Activated T-cell treated with anti-CD3 and anti-CD28 coated beads, Interleukin-2, amount 50 U/mL, for 48 hours (primary cell): ENCODE measurements around the gene XPC.

Experiments used
- DNase-seq, 2 experiments: peaks; one replicate each; pipeline ENCODE4 v3.0.0-alpha.2; 2020

Gene XPC

DNA sequence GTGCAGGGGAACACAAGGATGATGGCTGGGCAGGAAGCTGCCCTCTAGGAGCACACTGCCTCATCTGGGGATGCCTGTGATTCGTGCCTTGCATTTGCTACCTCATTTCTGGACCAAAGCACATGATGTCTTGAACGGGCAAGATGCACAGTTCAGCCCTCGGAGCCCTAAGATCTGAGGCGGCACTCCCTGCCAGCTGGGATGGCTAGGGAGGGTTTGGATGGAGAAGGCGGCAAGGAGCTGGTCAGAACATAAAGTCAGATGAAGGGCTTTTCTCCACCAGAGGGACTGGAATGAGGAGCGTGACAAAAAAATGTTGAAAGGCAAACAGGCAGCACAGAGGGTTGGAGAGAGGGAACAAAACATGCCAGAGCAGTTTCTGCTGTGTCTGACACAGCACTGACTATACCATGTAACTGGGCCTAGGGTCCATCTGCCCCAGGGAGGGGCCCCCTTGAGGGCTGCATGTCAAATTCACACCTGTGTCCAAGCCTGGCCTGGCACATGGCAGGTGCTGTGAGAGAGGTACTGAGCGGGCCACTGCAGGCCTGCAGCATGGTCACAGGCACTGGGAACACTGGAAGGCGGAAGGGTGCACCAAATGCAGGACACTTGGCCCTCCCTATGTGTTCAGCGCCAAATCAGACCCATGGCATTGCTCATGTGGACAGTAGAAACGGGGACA is 31.9 kb downstream of the XPC start:
- no peak for DNase-seq

DNA sequence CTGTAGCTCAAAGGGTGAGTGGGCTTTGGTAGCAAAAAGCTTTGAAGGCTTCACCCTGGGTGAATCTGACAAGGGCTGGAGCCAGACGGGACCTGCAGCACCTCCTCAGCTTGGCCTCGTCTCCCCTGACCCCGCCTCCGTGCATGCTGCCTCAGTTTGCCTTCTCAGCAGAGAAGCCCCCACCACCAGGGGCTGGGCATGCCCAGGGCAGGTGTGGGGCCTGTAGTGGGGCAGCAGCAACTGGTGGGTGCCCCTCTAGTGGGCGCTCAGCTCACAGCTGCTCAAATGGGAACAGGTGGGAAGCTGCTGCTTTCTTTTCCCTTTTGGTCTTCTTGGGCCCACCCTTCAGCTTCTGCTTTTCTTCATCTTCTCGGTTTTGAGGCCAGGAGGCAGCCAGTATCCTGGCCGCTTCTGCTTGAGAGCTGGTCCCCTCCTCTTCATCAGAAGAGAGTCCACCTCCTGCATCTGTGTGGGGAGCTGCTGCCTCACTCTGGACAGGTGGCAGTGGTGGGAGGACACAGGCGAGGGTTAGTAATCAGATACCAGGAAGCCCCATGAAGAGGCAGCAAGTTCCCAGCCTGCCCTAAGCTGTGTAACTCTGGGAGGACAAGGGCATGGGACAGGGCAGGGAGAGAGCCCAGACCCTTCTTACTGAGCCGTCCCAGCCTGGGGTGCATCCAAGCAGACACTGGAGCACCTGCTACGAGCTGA is 32.6 kb downstream of the XPC start:
- DNase-seq, result no peak

DNA sequence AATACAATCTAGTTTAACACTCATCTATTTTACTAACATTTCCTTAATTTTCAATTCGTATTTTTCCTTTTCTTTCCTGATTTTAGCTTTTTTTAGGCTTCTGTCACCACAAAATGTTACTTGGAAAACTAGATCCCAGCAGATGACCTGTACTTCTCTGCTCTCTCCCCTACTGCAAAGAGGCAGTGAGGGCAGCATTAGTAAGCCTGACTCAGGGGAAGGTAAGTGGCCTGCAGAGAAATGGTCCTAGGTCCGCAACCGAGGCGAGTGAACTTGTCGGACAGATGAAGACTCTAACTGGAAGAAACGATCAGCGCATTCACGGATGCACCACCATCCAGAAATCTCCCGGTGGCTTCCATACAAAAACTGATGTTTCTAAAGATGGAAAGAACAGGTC is 33.2 kb downstream of the XPC start:
- no peak for DNase-seq

DNA sequence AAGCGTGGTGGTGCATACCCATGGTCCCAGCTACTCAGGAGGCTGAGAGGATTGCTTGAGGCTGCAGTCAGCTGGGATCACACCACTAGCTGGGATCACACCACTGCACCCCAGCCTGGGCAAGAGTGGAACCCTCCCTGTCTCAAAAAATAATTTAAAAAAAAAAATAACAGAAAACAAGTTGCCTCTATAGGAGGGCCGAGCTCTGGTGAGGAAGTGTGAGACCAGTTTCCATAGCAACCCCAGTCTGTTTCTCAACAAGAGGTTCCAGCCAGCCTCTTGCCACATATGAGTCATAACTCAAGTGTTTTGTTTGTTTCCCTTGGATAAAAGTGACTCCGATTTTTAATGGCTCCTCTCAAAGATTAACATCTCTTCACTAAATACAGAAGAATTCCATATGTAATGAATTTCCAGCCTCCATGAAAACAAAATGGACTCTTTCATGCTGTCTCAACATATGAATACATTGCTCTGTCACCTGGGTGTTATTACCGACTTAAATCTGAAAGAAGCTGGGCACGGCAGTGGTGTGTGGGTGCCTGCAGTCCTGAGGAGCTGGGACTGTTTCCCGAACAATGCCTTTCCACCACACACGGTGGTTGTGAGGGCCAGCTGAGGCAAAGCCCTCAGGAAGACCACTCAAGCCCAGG is 33.9 kb downstream of the XPC start:
- peak; percentile 40 to 48 for DNase-seq

DNA sequence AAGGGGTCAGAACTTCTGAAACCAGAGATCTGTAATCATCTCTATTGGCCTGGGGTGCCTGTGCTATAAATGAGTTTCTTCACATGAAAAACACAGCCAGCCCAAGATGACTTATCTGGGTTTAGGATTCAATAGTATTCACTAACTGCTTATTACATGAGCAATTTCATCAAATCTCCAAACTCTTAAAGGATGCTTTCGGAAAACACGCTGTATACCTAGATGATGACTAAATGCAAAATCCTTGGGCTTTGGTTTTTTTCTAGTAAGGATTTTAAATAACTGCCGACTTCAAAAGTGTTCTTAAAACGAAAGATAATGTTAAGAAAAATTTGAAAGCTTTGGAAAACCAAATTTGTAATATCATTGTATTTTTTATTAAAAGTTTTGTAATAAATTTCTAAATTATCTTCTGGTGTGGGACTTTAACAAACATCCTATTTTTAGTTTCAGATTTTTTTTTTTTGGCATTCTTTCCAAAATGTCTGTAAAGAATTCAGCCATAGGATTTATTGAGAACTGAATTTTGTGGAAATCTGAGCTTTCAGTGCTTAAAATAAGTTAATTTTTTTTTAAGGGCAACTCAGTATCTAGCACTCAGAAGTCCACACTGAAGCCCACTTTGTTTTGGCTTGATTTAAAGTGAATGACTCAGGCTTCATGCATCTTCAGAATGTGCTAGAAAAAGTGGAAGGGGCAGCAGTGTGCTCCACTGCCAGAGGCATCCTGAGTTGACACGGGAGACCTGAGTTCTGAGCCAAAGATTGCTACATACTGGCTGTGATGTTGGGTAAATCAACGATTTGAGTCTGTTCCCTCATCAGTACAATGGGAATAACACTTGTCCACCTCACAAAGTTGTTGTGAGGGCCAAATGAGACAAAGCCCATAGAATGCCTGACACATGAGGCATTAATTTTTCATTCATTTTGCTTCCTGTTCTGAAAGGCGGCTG is 34.9 kb downstream of the XPC start:
- no peak for DNase-seq

DNA sequence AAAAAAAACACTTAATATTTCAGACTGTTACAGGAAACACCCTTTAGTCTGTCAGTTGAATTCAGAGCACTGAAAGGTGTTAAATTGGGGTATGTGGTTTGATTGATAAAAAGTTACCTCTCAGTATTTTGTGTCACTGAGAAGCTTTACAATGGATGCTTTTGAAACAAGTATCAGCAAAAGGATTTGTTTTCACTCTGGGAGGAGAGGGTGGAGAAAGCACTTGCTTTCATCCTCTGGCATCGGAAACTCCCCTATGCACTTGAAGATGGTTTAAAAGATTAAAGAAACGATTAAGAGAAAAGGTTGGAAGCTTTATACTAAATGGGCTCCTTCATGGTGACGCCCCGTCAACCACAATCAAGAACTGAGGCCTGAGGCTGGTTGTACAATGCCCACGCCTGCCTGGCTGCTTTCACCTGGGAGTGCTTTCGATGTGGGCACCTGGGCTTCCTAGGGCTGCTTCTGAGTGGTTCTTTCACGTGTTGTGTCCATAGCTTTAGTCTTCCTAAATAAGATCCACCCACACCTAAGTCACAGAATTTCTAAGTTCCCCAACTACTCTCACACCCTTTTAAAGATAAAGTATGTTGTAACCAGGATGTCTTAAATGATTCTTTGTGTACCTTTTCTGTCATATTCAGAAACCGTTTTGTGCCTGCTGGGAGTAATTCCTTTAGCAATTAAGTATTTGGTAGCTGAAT is 35.7 kb downstream of the XPC start:
- DNase-seq, result peak; percentile 45

DNA sequence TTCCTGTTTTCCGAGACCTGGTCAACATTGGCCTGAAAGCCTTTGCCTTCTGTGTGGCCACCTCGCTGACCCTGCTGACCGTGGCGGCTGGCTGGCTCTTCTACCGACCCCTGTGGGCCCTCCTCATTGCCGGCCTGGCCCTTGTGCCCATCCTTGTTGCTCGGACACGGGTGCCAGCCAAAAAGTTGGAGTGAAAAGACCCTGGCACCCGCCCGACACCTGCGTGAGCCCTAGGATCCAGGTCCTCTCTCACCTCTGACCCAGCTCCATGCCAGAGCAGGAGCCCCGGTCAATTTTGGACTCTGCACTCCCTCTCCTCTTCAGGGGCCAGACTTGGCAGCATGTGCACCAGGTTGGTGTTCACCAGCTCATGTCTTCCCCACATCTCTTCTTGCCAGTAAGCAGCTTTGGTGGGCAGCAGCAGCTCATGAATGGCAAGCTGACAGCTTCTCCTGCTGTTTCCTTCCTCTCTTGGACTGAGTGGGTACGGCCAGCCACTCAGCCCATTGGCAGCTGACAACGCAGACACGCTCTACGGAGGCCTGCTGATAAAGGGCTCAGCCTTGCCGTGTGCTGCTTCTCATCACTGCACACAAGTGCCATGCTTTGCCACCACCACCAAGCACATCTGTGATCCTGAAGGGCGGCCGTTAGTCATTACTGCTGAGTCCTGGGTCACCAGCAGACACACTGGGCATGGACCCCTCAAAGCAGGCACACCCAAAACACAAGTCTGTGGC is 36.6 kb downstream of the XPC start:
- DNase-seq, result no peak

DNA sequence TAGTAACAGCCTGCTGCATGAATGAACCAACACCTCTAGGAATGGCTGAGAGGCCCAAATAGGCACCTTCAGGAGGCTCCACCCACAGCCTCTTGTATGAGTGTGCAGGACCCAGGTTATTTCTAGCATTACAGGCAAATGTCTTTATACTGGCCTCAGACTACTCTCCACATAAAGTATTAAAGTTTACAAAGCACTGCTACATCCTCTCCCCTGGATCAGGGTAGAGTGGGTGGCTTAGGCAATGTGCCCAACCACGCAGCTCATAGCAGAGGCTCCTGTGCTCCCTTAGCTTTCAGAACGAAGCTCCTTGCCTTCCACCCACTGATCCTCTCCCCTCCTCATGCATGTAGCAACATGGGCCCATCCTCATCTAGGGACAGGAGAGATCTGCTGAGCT is 37.3 kb downstream of the XPC start:
- DNase-seq, result no peak

DNA sequence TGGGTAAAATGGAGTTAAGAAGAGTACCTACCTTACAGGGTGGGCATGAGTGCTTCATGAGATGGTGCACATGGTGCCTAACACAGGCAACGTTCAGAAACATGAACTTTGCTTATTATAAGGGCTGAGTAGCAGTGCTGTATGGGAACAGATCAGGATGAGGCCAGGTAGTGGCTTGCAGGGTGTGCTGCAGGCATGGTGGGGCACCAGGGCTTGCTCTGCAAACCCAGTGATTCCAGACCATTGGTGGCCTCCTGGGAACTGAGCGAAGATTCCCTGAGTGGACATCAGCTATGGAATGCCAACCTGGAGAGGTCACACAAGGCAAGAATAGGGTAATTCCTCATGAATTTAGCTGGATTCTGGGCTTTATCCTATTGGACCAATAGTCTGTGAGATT is 37.7 kb downstream of the XPC start:
- DNase-seq, result no peak

DNA sequence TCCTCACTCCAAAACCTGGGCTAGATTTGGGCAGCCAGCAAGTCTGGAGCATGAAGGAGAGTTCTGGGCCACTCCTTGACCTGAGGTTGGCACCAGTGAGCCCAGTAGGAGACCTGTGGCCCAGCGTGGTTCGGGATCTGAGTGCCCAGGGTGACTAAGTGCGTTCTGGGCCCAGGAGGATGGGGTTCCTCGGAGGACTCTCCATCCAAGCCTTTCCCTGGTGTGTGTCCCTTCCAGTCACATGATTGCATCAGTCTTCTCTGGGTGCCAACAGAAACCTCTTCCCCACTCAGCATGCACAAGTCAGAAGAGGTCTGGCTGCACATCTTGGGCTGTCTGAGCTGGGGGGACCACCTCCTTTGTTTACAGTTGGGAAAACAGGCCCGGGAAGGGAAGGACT is 38.6 kb downstream of the XPC start:
- no peak for DNase-seq

DNA sequence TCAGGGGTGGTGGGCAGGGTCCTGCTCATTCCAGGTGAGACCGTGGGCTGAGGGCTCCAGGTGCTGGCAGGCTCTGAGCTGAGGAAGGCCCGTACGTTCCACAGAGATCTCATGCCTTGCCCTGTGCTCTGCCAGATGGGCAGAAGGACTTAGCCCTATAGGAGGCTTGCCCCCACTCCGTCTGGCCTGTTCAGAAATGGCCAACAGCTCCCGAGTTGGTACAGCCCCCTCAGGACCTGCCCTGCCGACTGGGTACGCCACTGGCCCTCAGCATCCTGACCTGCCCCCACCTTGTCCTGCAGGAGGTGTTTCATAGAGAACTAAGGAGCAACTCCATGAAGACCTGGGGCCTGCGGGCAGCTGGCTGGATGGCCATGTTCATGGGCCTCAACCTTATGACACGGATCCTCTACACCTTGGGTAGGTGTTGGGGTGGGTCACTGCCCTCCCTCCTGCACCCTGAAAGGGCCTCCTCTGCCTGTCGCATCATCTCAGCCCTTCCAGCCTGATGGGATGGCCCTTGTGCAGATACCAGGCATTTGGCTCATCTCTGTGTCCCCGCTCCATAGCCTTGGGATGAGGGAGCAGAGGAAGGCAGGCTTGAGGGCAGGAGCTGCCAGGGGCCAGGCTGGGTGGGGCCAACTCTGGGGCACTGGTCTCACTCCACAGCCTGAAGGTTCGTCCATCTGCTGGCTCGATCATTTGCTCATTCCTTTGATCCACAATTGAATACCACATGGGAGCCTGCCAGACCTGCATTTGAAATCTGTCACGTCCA is 39.3 kb downstream of the XPC start:
- DNase-seq, result no peak

DNA sequence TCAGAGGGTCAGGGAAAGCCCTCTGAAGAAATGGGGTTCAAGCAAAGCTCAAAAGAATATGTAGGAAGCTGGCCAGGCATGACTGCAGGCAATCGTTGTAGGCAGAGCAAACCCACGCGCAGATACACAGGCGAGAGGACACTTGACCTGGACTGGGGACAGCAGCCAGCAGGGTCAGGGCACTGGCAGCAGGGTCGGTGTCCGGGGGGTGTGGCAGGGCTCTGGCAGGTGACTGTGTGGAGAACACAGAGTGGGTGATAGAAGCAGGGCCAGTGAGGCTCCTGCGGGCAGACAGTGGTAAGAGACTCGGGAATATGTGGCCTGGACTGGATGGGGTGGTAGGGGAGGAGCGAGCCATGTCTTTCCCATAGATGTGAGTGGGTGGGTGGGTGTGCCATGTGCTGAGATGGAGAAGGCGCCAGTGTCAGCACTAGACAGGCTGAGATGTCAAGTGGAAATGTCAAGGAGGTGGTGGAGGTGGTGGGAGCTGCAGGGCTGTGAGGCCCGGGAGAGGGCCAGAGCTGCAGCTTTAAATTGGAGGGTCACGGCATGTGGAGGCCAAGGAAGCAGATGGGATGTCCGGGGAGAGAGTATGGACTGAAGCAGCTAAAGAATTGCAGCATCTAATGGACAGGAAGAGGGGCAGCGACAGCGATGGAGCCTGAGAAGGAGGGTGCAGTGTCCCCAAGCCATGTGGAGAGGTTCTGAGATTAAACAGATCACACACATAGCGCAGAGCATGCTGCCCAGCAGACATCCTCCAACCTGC is 40.1 kb downstream of the XPC start:
- DNase-seq, result no peak

DNA sequence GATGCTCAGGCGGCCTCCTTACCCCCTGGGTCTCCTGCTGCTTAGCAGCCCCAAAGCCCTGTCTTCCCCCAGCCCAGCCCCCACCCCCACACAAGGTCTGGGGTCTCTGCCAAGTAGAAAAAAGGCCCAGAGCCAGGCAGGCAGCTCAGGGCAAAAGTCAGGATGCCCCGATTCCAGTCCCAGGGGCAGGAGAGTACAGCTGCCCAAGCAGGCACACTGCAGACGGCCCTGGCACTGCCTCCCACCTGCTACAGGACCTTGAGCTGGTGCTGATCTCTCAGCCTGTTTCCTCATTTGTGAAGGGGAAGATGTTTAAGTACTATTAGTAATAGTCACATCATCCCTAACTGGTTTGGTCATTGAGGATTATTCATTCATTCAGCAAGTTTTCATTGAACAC is 41.0 kb downstream of the XPC start:
- no peak for DNase-seq

DNA sequence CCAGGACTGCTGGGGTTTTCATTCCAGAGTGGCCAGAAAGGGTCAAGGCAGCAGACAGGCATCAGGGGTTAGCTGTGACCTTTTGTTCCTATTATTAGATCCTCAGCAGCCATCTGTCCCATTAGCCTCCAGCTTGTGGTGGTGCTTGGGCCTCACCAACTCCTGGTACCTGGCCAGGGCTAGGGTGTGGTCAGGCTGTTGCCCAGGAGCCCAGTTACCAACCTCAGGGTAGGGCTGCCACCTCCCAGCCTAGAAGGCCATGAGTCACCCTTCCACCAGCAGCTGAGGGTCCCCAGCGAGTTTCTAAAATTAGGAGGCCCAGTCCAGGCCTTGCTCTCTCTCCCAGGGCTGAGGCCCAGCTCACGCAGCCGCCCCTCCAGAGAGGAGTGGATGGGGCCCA is 41.4 kb downstream of the XPC start:
- DNase-seq, result no peak

DNA sequence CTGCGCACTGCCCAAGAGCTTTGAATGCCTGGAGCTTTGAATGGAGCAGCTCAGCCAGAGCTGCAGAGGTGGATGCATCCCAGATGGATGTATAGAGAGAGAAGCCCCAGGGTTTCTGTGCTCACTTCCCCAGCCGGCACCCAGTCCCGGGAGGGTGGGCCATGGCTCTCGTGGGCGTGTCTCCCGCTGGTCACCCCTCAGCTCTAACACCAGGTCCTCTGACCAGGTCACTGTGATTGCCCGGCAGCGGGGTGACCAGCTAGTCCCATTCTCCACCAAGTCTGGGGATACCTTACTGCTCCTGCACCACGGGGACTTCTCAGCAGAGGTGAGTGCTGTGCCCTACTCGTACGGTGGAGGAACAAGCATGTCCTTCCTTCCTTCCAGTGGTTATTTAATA is 42.8 kb downstream of the XPC start:
- no peak for DNase-seq

DNA sequence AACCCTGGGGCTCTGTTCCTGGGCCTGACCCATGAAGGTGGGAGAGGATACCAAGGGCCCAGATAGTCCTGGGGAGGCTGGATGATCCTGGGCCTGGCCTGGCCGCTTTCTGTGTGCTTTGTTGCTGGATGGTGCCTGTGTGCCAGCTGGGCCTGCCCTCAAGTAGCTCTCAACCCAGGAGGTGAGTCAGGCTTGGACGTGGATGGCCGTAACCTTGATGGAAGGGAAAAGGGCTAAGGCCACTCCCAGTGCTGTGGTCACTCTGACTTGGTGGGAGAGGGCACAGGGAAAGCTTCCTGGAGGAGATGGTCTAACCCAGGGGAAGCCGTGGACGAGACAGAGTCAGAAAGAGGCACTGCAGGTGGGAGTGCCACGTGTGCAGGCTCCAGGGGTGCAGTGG is 44.1 kb downstream of the XPC start:
- no peak for DNase-seq

DNA sequence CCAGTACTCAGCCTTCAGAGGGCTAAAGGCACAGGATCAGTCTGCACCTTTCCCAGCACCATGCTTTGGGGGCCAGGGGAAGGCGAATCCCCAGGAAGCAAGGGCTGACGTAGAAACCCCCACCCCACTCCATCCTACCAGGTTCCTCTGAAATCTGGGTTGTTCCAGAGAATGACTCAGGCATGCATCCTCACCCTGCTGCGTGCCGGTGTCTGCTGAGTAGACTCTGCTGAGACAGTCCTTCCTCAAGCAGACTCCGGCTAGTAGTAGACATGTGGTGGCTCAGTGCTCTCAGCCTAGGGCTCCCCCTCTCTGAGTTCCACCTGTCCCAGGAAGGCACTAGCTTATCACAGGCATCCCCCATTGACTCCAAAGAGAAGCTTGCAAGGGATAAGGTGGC is 44.5 kb downstream of the XPC start:
- no peak for DNase-seq

DNA sequence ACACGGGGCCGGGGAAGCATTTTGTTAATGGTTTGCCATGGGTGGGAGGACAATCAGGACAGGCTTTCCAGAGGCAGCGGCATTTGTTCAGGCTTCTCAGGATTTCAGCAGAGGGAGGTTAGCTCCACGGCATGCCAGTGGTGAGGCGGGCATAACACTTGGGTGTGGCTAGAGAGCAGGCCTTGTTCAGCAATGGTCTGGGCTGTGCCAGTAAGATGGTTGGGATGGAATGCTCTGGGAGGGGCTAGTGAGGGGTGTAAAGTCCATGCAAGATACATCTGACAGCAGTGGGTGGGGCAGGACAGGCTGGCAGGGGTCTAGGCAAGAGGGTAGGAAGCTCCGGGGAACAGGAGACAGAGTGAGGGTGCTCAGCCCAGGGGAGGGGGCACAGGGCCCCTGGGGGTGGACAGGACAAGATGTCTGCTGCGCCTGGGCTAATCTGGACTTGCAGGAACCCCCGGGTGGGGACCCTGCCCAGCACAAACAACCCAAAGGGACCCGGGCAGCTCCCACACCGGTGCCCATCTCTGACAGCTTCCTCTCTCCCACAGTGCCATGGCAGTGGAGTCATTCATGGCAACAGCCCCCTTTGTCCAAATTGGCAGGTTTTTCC is 45.1 kb downstream of the XPC start:
- DNase-seq, result no peak

DNA sequence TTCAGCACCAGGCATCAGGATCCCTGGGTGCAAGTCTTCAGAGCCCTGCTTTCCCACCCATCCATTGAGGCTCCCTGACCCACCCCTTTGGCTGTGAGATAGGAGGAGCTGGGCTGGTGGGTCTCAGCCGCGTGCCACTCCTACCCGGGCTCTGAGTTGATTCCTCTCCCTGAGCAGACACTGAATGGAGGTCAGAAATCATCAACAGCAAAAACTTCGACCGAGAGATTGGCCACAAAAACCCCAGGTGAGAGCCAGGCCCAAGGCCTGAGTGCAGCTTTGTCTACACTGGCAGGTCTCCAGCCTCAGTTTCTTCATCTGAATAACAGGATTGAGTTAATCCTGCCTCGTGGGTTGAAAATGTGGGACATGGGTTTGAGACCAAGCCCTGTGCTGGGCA is 45.7 kb downstream of the XPC start:
- DNase-seq, result no peak

DNA sequence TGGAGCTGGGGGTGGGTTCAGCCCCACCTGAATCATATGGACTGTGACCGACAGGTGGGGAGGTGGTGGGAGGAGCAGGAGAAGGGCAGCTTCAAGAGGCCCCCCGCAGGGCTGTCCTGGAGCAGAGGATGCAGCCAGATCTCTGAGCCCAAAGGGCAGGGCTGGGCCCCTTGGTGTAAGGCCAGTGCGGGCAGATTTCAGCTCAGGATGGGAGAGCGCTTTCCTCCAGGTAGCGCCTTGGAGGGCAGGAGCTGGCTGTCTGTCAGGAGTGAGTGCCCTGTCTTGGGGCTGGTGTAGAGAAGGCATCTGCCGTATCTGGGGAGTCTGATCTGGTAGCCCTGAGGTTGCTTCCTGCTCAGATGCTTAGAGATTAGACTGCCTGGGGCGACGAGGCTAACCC is 46.3 kb downstream of the XPC start:
- no peak for DNase-seq
